ENCODE results near the gene CIDEC. TPM values are rescaled to one million over a fixed set of nuclear protein-coding genes. Genes with fewer than 3 reads are reported as not detected.
A peak's percentile ranks its signal among the peaks of the same experiment; 100 is the strongest.

Gene CIDEC
- total RNA-seq, 2 experiments from 2014 or later, result not detected

- intact Hi-C loops (cut with DNase I, micrococcal nuclease), result no loop called here
- Histone ChIP-seq H3K27me3 (ENCODE audit: control insufficient read depth in 1 of 2, insufficient read depth in 2 of 2, low read length in 2 of 2) (no peaks in the 10 kb centered on the region), H3K4me1 (ENCODE audit: insufficient read depth, low read length) (peaks cover 26% of the 10 kb centered on the region), H3K4me3 (ENCODE audit: low read length) (no peak overlapping the region), H3K27ac (ENCODE audit: low read depth in 1 of 2, low read length in 2 of 2) (no peak overlapping the region), H3K36me3 (ENCODE audit: insufficient read depth, low read length) (no peaks in the 10 kb centered on the region), H3K9me3 (ENCODE audit: control insufficient read depth in 1 of 2, insufficient read depth in 1 of 2, low read length in 2 of 2) (no peaks in the 10 kb centered on the region)
- H3K9me3 Mint-ChIP-seq, result no peaks in the 10 kb centered on the region
- no peak overlapping the region for H3K27ac Mint-ChIP-seq
- H3K36me3 Mint-ChIP-seq (ENCODE audit: low read depth), result no peaks in the 10 kb centered on the region
- peaks cover 13% of the 10 kb centered on the region for H3K4me1 Mint-ChIP-seq (ENCODE audit: low read depth)
- ChIA-PET CTCF (no interaction called here), POLR2A (interaction anchor here (4.9 kb wide), 1 partner anchor 15 kb away, joined by 32 read pairs; the partner anchor contains the start of gene CRELD1)
- no peak for TF ChIP-seq CTCF (IDR thresholded peaks at IDR 0.05)
- H3K27me3 Mint-ChIP-seq, result no peaks in the 10 kb centered on the region
- no peak overlapping the region for H3K4me3 Mint-ChIP-seq
- no peak for ATAC-seq (ENCODE audit: poor library complexity)
- no peak for DNase-seq
These were observed 37.8 kb upstream of the CIDEC start for GRCh38 chr3:9917820-9918219.

DNA sequence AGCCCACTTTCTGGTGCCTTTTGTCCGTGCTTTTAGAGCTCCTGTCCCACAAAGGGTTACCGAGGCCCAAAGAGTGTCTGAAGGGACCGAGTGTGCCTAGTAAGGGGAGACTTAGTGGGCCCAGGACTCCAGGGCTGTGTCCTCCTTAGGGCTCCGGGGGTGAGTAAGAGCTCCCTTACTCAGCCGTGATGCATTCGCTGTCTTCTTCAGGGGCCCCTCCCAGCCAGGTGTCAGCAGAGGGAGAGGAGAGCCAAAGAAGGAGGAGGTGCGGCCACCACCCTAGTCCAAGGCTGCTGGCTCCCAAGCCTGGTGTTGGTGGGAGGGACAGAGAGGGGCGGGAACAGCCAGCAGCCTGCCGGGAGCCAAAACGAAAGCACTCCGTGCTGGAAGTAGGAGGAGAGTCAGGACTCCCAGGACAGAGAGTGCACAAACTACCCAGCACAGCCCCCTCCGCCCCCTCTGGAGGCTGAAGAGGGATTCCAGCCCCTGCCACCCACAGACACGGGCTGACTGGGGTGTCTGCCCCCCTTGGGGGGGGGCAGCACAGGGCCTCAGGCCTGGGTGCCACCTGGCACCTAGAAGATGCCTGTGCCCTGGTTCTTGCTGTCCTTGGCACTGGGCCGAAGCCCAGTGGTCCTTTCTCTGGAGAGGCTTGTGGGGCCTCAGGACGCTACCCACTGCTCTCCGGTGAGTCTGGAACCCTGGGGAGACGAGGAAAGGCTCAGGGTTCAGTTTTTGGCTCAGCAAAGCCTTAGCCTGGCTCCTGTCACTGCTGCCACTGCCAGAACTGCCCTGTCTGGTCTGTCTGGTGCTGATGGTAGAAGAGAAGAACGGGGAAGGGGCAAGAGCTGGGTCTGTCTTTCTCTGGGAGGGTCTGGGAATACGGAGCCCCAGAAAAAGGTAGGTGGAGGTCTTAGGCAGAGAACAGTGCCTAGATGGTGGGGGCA is 37.0 kb upstream of the CIDEC start, which contains the start of gene IL17RC:
Gene IL17RC (plus strand): TSS at position 365 of the 947 bp plus-strand sequence. CDS start 218 bp downstream, at position 583.
- TF ChIP-seq CTCF (IDR thresholded peaks at IDR 0.05), result no peak
- H3K27ac ChIP-seq (ENCODE audit: low read depth in 1 of 2, low read length in 2 of 2), result no peak within 1 kb of the TSS
- DNase-seq (peak in 4 of 14 experiments; percentile 24 to 47 (median 39)), ATAC-seq (ENCODE audit: poor library complexity) (no peak)
- intact Hi-C loops (cut with DNase I, micrococcal nuclease), result no loop called here
- no peaks in the 10 kb centered on the region for H3K9me3 Mint-ChIP-seq
- H3K27me3 Mint-ChIP-seq, result no peaks in the 10 kb centered on the region
- H3K4me3 ChIP-seq (ENCODE audit: low read length), result peak within 1 kb of the TSS; percentile 51
- ChIA-PET CTCF (no interaction called here), POLR2A (interaction anchor here (2.0 to 4.9 kb wide), 2 partner anchors 16 to 26 kb away, joined by 9 to 32 read pairs; partner anchors contain the start of genes CRELD1 and JAGN1)
- no peak within 1 kb of the TSS for H3K27ac Mint-ChIP-seq
- no peaks in the 10 kb centered on the region for H3K36me3 Mint-ChIP-seq (ENCODE audit: low read depth)
- no peaks in the 10 kb centered on the region for H3K27me3 ChIP-seq (ENCODE audit: control insufficient read depth in 1 of 2, insufficient read depth in 2 of 2, low read length in 2 of 2)
- H3K4me1 ChIP-seq (ENCODE audit: insufficient read depth, low read length), result peaks cover 34% of the 10 kb centered on the region
- no peaks in the 10 kb centered on the region for H3K9me3 ChIP-seq (ENCODE audit: control insufficient read depth in 1 of 2, insufficient read depth in 1 of 2, low read length in 2 of 2)
- H3K4me3 Mint-ChIP-seq, result peak within 1 kb of the TSS; percentile 81
- H3K4me1 Mint-ChIP-seq (ENCODE audit: low read depth), result peaks cover 18% of the 10 kb centered on the region
- H3K36me3 ChIP-seq (ENCODE audit: insufficient read depth, low read length), result no peaks in the 10 kb centered on the region

- Mint-ChIP-seq H3K27ac (no peak overlapping the region), H3K9me3 (no peaks in the 10 kb centered on the region), H3K27me3 (no peaks in the 10 kb centered on the region), H3K4me1 (ENCODE audit: low read depth) (peaks cover 19% of the 10 kb centered on the region), H3K4me3 (peak overlapping the region; percentile 74), H3K36me3 (ENCODE audit: low read depth) (no peaks in the 10 kb centered on the region)
- ChIA-PET CTCF (no interaction called here), POLR2A (interaction anchor here (0.8 to 4.9 kb wide), 5 partner anchors 14 to 267 kb away, joined by 3 to 32 read pairs (median 4); partner anchors contain the start of genes ARPC4, CRELD1, IL17RE and JAGN1)
- intact Hi-C loops (cut with DNase I, micrococcal nuclease), result no loop called here
- no peaks in the 10 kb centered on the region for H3K27me3 ChIP-seq (ENCODE audit: control insufficient read depth in 1 of 2, insufficient read depth in 2 of 2, low read length in 2 of 2)
- DNase-seq, result no peak
- no peak overlapping the region for H3K27ac ChIP-seq (ENCODE audit: low read depth in 1 of 2, low read length in 2 of 2)
- H3K4me1 ChIP-seq (ENCODE audit: insufficient read depth, low read length), result peaks cover 37% of the 10 kb centered on the region
- no peaks in the 10 kb centered on the region for H3K36me3 ChIP-seq (ENCODE audit: insufficient read depth, low read length)
- H3K9me3 ChIP-seq (ENCODE audit: control insufficient read depth in 1 of 2, insufficient read depth in 1 of 2, low read length in 2 of 2), result no peaks in the 10 kb centered on the region
- peak overlapping the region; percentile 9 for H3K4me3 ChIP-seq (ENCODE audit: low read length)
- no peak for TF ChIP-seq CTCF (IDR thresholded peaks at IDR 0.05)
- no peak for ATAC-seq (ENCODE audit: poor library complexity)
These were observed 36.3 kb upstream of the CIDEC start for GRCh38 chr3:9916346-9916733.

Measured in CD4-positive, alpha-beta T cell (primary cell).